Erythroblast (primary cell): Measurements from ENCODE around the gene PSMD6.

Source experiments
- GATA1 ChIP-seq: IDR thresholded peaks from 2 replicates; pipeline ENCODE4 v1.6.1; 2011; ENCODE audit warnings: low read depth, mild to moderate bottlenecking, control low read depth, low read length, moderate library complexity
- POLR2A ChIP-seq: IDR thresholded peaks from 2 replicates; pipeline ENCODE4 v1.6.1; 2011; ENCODE audit warnings: mild to moderate bottlenecking, low read length

DNA sequence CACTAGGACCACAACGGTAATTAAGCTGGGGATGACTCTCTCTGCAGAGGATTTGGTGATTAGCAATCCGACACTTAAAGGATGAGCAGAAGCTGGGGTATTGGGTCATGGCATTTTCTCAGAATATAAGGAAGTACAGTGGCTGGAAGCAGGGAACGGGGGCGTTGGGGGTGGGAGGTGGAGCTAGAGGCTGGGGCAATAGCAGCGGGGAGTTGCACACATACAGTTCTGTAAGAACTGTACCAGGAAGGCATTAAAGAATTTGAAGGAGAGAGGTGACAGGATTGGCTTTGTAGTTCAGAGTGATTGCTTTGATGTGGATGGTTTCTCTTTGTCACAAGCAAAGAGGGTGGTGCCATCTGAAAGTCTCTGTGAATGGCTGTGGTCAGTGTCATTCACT is 28.2 kb downstream of the PSMD6 start:
- TF ChIP-seq POLR2A (no peak), GATA1 (no peak)
